ENCODE data around the gene TPRA1. TPM values are rescaled to one million over a fixed set of nuclear protein-coding genes. Genes with fewer than 3 reads are reported as not detected.

TPRA1 gene
- polyA plus RNA-seq, 2 of the 4 experiments (the other 2 are of a cell fraction), result 13.5 to 19.5 TPM

- Histone ChIP-seq H3K27ac (no peak overlapping the region), H3K4me3 (no peak overlapping the region), H3K4me1 (peaks cover 7% of the 10 kb centered on the region; the same call in 1 of the 3 replicates), H3K9me3 (no peaks in the 10 kb centered on the region), H3K4me2 (no peak overlapping the region)
- POLR2A ChIA-PET, result no interaction called here
- WGBS (ENCODE audit: missing lambda C conversion rate), result 60% methylated on average over 5 of the region's 6 CpGs
- CTCF ChIA-PET, result interaction anchor here (0.7 to 9.9 kb wide), 8 partner anchors 9 to 1072 kb away, joined by 3 to 68 read pairs (median 6); no protein-coding TSS in a partner anchor
- ATAC-seq (no peak), DNase-seq (ENCODE audit: low read depth in 1 of 2, low spot score in 1 of 2) (no peak), FAIRE-seq (no peak)
- TF ChIP-seq HOXB5 (CRISPR knock-in tag; IDR thresholded peaks at IDR 0.05) (no peak), FOXS1 (CRISPR knock-in tag; IDR thresholded peaks at IDR 0.05) (no peak), MAX (IDR thresholded peaks at IDR 0.05) (no peak), TP53 (CRISPR knock-in tag; IDR thresholded peaks at IDR 0.05) (no peak)
Measured at GRCh38 chr3:127546554-127546953, 44.0 kb downstream of the TPRA1 start.

- Histone ChIP-seq H3K27ac (no peak overlapping the region), H3K4me3 (no peak overlapping the region), H3K9me3 (no peaks in the 10 kb centered on the region), H3K4me1 (peaks cover 7% of the 10 kb centered on the region; the same call in 1 of the 3 replicates), H3K4me2 (no peak overlapping the region)
- no peak for FAIRE-seq
- 87% methylated on average over 10 of the region's 14 CpGs for WGBS (ENCODE audit: missing lambda C conversion rate)
- CTCF ChIA-PET, result interaction anchor here (0.6 to 9.9 kb wide), 14 partner anchors 8 to 1027 kb away, joined by 3 to 68 read pairs (median 4); partner anchors contain the start of gene PLXNA1
- DNase-seq (ENCODE audit: low read depth in 1 of 2, low spot score in 1 of 2), result no peak
- ATAC-seq, result no peak
- TF ChIP-seq MYC (IDR thresholded peaks at IDR 0.05; ENCODE audit: borderline replicate concordance, low read length) (no peak), RCOR1 (IDR thresholded peaks at IDR 0.05; ENCODE audit: low read depth, low read length) (no peak), HOXA7 (CRISPR knock-in tag; IDR thresholded peaks at IDR 0.05) (no peak), KDM5A (IDR thresholded peaks at IDR 0.05) (no peak), FOSB (CRISPR knock-in tag; IDR thresholded peaks at IDR 0.05) (no peak), HOXB13 (CRISPR knock-in tag; IDR thresholded peaks at IDR 0.05; ENCODE audit: low read depth) (no peak), TFCP2L1 (CRISPR knock-in tag; IDR thresholded peaks at IDR 0.05) (no peak)
- POLR2A ChIA-PET, result no interaction called here
Measured at GRCh38 chr3:127545711-127546457, 44.6 kb downstream of the TPRA1 start.

- no peak for FAIRE-seq
- Histone ChIP-seq H3K9me3 (no peaks in the 10 kb centered on the region), H3K4me1 (peaks cover 7% of the 10 kb centered on the region; the same call in 1 of the 3 replicates), H3K4me2 (no peak overlapping the region), H3K27ac (no peak overlapping the region), H3K4me3 (no peak overlapping the region)
- no peak for DNase-seq (ENCODE audit: low read depth in 1 of 2, low spot score in 1 of 2)
- ChIA-PET CTCF (interaction anchor here (0.6 to 9.9 kb wide), 15 partner anchors 8 to 881 kb away, joined by 3 to 68 read pairs (median 5); partner anchors contain the start of gene PLXNA1), POLR2A (no interaction called here)
- 86% methylated on average over 8 of the region's 8 CpGs for WGBS (ENCODE audit: missing lambda C conversion rate)
- no peak for ATAC-seq
- no peak for TF ChIP-seq USF2 (IDR thresholded peaks at IDR 0.05)
- no peak for TF ChIP-seq GATA3 (IDR thresholded peaks at IDR 0.05; ENCODE audit: borderline replicate concordance)
- no peak for TF ChIP-seq ELK1 (IDR thresholded peaks at IDR 0.05; ENCODE audit: low read depth, low read length)
- TF ChIP-seq RNF2 (IDR thresholded peaks at IDR 0.05; ENCODE audit: borderline replicate concordance, low read depth), result no peak
- no peak for TF ChIP-seq CHD4 (IDR thresholded peaks at IDR 0.05; ENCODE audit: borderline replicate concordance)
- TF ChIP-seq MAFK (IDR thresholded peaks at IDR 0.05; ENCODE audit: partially characterized antibody), result no peak
- TF ChIP-seq ZNF302 (CRISPR knock-in tag; IDR thresholded peaks at IDR 0.05), result no peak
- TF ChIP-seq ZFP36 (IDR thresholded peaks at IDR 0.05; ENCODE audit: borderline replicate concordance, partially characterized antibody), result no peak
- no peak for TF ChIP-seq ATOH8 (CRISPR knock-in tag; IDR thresholded peaks at IDR 0.05; ENCODE audit: low read depth)
- TF ChIP-seq CTCF (IDR thresholded peaks at IDR 0.05), result no peak
- TF ChIP-seq KDM5A (IDR thresholded peaks at IDR 0.05), result no peak
- TF ChIP-seq CHD2 (IDR thresholded peaks at IDR 0.05; ENCODE audit: low read length, partially characterized antibody), result no peak
- no peak for TF ChIP-seq EP300 (IDR thresholded peaks at IDR 0.05)
- no peak for TF ChIP-seq TFCP2L1 (CRISPR knock-in tag; IDR thresholded peaks at IDR 0.05)
- TF ChIP-seq EHMT2 (IDR thresholded peaks at IDR 0.05; ENCODE audit: low read depth), result no peak
- no peak for TF ChIP-seq FOXS1 (CRISPR knock-in tag; IDR thresholded peaks at IDR 0.05)
- TF ChIP-seq NFE2L2 (conservative IDR thresholded peaks at IDR 0.05; ENCODE audit: low read length), result no peak
- TF ChIP-seq POLR2AphosphoS2 (conservative IDR thresholded peaks at IDR 0.05; ENCODE audit: low read length), result no peak
Measured at GRCh38 chr3:127545216-127545615, 45.3 kb downstream of the TPRA1 start.

Data from A549 (cell line).